Prostate gland (tissue), 2 donors: Measurements from ENCODE around the gene CRB2. TPM values are rescaled to one million over a fixed set of nuclear protein-coding genes. Genes with fewer than 3 reads are reported as not detected.

Experiments used
- DNase-seq: peaks from one replicate; pipeline ENCODE4 v3.0.0-alpha.2; 2019; ENCODE audit warnings: low spot score
- H3K27ac ChIP-seq, 2 donors: fragments of 200-600 bp; sonication (generic); 2 replicates each; pipeline ENCODE4 v1.5.1; 2017 to 2019
- H3K27me3 ChIP-seq: fragments of 200-600 bp; sonication (generic); replicated peaks from 2 replicates; pipeline ENCODE4 v1.5.1; 2019; ENCODE audit not compliant: insufficient read depth
- H3K36me3 ChIP-seq, 2 donors: fragments of 200-600 bp; sonication (generic); 1 replicate in 1 of 2; 2 replicates in 1 of 2; pipeline versions ENCODE4 v1.5.1 to v1.8.1; 2017 to 2019
- H3K4me1 ChIP-seq: fragments of 200-600 bp; sonication (generic); replicated peaks from 2 replicates; pipeline ENCODE4 v1.5.1; 2019
- H3K4me3 ChIP-seq, 2 donors: fragments of 200-600 bp; sonication (generic); 2 replicates each; pipeline ENCODE4 v1.5.1; 2017 to 2019
- H3K9me3 ChIP-seq: fragments of 200-600 bp; sonication (generic); 2 replicates; pipeline ENCODE4 v1.5.1; 2017
- POLR2A ChIP-seq: fragments of 450-650 bp; IDR thresholded peaks from one replicate; pipeline ENCODE4 v1.6.1; 2016; ENCODE audit warnings: antibody characterized with exemption, mild to moderate bottlenecking
- POLR2AphosphoS5 ChIP-seq: sonication (generic); formaldehyde crosslinking; IDR thresholded peaks from one replicate; pipeline ENCODE4 v1.6.1; 2017; ENCODE audit warnings: antibody characterized with exemption
- WGBS: methylation state at CpG from one replicate; pipeline ENCODE4 v1.1.5; 2018; 5-methylcytosine and 5-hydroxymethylcytosine counted together
- intact Hi-C: fragments of 100-400 bp; cut with DNase I; formaldehyde crosslinking; loops from one replicate; pipeline ENCODE4 v1.14.2; 2022
- total RNA-seq, 2 donors: library from RNA; depleted of rRNA; stranded (reverse); fragments of >200 nt; gene quantifications; one replicate each; pipeline ENCODE4 v1.1.0, GENCODE V29; 2016
- TF ChIP-seq, protein P1 (sequence below), 4 experiments: fragments of 200-600 bp in 2 of 4; fragments of 450-650 bp in 2 of 4; sonication (generic) in 2 of 4; IDR thresholded peaks; 1 replicate in 3 of 4; 2 replicates in 1 of 4; pipeline ENCODE4 v1.5.1; 2016 to 2019; ENCODE audit warnings: antibody characterized with exemption in 4 of 4, mild to moderate bottlenecking in 2 of 4, moderate library complexity in 2 of 4

The CRB2 gene
- total RNA-seq, 2 donors from 2014 or later = 1.7 TPM; not detected in 1

- Histone ChIP-seq H3K9me3 (no peaks in the 10 kb centered on the region), H3K27ac (no peak overlapping the region), H3K27me3 (no peaks in the 10 kb centered on the region), H3K36me3 (no peaks in the 10 kb centered on the region), H3K4me3 (no peak overlapping the region), H3K4me1 (no peaks in the 10 kb centered on the region)
- WGBS = 65% methylated on average over 2 of the region's 2 CpGs
- TF ChIP-seq POLR2A = no peak
- TF ChIP-seq, protein P1, sequence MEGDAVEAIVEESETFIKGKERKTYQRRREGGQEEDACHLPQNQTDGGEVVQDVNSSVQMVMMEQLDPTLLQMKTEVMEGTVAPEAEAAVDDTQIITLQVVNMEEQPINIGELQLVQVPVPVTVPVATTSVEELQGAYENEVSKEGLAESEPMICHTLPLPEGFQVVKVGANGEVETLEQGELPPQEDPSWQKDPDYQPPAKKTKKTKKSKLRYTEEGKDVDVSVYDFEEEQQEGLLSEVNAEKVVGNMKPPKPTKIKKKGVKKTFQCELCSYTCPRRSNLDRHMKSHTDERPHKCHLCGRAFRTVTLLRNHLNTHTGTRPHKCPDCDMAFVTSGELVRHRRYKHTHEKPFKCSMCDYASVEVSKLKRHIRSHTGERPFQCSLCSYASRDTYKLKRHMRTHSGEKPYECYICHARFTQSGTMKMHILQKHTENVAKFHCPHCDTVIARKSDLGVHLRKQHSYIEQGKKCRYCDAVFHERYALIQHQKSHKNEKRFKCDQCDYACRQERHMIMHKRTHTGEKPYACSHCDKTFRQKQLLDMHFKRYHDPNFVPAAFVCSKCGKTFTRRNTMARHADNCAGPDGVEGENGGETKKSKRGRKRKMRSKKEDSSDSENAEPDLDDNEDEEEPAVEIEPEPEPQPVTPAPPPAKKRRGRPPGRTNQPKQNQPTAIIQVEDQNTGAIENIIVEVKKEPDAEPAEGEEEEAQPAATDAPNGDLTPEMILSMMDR (IDR thresholded peaks at IDR 0.05) = no peak
- TF ChIP-seq POLR2AphosphoS5 = no peak
- intact Hi-C loops = loop anchor here (10.0 kb wide), 1 partner anchor 894 kb away; no protein-coding TSS in a partner anchor
- DNase-seq = no peak
Observed at GRCh38 chr9:123359106-123359505, 3.1 kb downstream of the CRB2 start.

- DNase-seq = no peak
- Histone ChIP-seq H3K36me3 (no peaks in the 10 kb centered on the region), H3K27ac (no peak overlapping the region), H3K4me1 (no peaks in the 10 kb centered on the region), H3K9me3 (no peaks in the 10 kb centered on the region), H3K27me3 (no peaks in the 10 kb centered on the region), H3K4me3 (no peak overlapping the region)
- TF ChIP-seq POLR2AphosphoS5 = no peak
- TF ChIP-seq, protein P1 (IDR thresholded peaks at IDR 0.05) = no peak
- no peak for TF ChIP-seq POLR2A
- intact Hi-C loops = loop anchor here (10.0 kb wide), 1 partner anchor 895 kb away; no protein-coding TSS in a partner anchor
- WGBS = 56% methylated on average over 3 of the region's 3 CpGs
Observed at GRCh38 chr9:123359546-123359945, 3.5 kb downstream of the CRB2 start.

GRCh38 chr9:123360161-123361085 lies 4.4 kb downstream of the CRB2 start:
- no peak for DNase-seq
- intact Hi-C loops = no loop called here
- Histone ChIP-seq H3K4me3 (no peak overlapping the region), H3K9me3 (no peaks in the 10 kb centered on the region), H3K27me3 (no peaks in the 10 kb centered on the region), H3K36me3 (no peaks in the 10 kb centered on the region), H3K4me1 (no peaks in the 10 kb centered on the region), H3K27ac (no peak overlapping the region)
- 47% methylated on average over 18 of the region's 22 CpGs for WGBS
- TF ChIP-seq POLR2A (no peak), POLR2AphosphoS5 (no peak)
- TF ChIP-seq, protein P1 (IDR thresholded peaks at IDR 0.05) = no peak

GRCh38 chr9:123361086-123361730 lies 5.2 kb downstream of the CRB2 start:
- intact Hi-C loops = no loop called here
- WGBS = 64% methylated on average over 9 of the region's 10 CpGs
- Histone ChIP-seq H3K27ac (no peak overlapping the region), H3K9me3 (no peaks in the 10 kb centered on the region), H3K27me3 (no peaks in the 10 kb centered on the region), H3K4me3 (no peak overlapping the region), H3K4me1 (no peaks in the 10 kb centered on the region), H3K36me3 (no peaks in the 10 kb centered on the region)
- no peak for DNase-seq
- TF ChIP-seq, protein P1 (IDR thresholded peaks at IDR 0.05) = no peak
- TF ChIP-seq POLR2AphosphoS5 (no peak), POLR2A (no peak)
